Body of pancreas (tissue), 4 donors: Measurements from ENCODE around the gene PALM.

ENCODE experiments used
- CTCF ChIP-seq, 7 experiments: fragments of 450-650 bp in 4 of 7; fragments of 200-600 bp in 3 of 7; sonication (generic) in 3 of 7; IDR thresholded peaks; one replicate each; pipeline ENCODE4 v1.5.1; 2016 to 2019; ENCODE audit warnings: antibody characterized with exemption in 7 of 7
- POLR2A ChIP-seq, 3 donors: fragments of 450-650 bp; IDR thresholded peaks; one replicate each; pipeline ENCODE4 v1.6.1; 2016; ENCODE audit warnings: antibody characterized with exemption in 3 of 3, mild to moderate bottlenecking in 2 of 3

GRCh38 chr19:677201-677600 is 31.5 kb upstream of the PALM start:
- TF ChIP-seq CTCF (IDR thresholded peaks at IDR 0.05) (no peak), POLR2A (IDR thresholded peaks at IDR 0.05) (no peak)
